Articular chondrocyte of knee joint (primary cell): ENCODE measurements around the gene DCP1A. TPM values are rescaled to one million over a fixed set of nuclear protein-coding genes. Genes with fewer than 3 reads are reported as not detected.

Source experiments
- small RNA-seq: library from RNA; depleted of rRNA; stranded (forward); fragments of <200 nt; gene quantifications from one replicate; pipeline ENCODE3, GENCODE V24; 2012
- total RNA-seq: library from RNA; depleted of rRNA; stranded (reverse); fragments of >200 nt; gene quantifications from 2 replicates; pipeline ENCODE4 v1.2.3, GENCODE V29; 2012

Gene DCP1A
- total RNA-seq, result 17.0 and 18.1 TPM in 2 replicates

GRCh38 chr3:53347261-53348064, at the start of gene DCP1A:
Gene DCP1A (minus strand): TSS chr3:53347543. CDS start chr3:53347517, 26 bp downstream.

DNA sequence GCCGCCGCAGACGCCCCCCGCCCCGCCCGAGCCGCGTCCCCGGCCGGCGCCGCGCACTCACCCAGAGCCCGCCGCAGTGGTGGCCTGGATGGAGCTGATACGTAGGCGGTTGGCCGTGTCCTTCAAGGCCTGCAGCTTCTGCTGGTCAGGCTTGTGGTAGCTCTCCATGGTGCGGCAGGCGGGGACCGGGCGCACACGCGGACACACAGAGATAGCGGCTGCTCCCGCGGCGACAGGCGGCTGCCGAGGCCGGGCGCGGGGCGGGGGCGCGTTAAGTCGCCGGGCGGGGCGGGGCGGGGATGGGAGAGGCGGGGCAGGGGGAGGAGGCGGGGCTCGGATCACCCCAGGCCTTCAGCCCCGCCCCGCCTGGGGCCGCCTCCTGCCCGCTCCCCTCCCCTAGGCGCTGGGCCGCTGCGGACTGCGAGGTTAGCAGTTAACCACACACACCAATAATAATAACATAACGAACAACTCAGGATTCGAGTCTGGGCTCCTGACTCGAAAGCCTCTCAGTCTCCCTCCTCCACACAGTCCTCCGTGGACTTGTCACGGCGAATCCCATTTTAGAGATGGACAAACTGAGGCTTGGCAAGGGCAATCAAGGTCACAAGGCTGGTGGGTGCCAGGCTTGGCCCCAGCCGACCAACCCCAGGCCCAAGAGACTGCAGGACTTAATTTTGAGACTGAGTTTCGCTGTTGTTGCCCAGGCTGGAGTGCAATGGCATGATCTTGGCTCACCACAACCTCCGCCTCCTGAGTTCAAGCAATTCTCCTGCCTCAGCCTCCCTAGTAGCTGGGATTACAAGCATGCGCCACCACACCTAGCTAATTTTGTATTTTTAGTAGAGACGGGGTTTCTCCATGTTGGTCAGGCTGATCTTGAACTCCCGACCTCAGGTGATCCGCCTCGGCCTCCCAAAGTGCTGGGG, 91.3 kb downstream of the DCP1A start, which contains the start of gene TKT:
TSS of gene TKT (minus strand) at position 248 of the 929 bp plus-strand sequence. CDS start at position 168, 80 bp downstream.

Small RNA genes lying within 50 kb of the gene (small RNA-seq; reads per million reads assigned to genes)
- gene RF00019 (not detected), gene RF00212 (not detected), gene RF00568 (not detected)

Other genes starting within 250 kb of the DCP1A start
- 17.9 and 22.4 TPM in 2 replicates for gene RFT1, start 217.1 kb downstream of the DCP1A start, total RNA-seq
- 2.7 and 4.8 TPM in 2 replicates for gene PRKCD, start 186.3 kb downstream of the DCP1A start, total RNA-seq
- 343 and 431 TPM in 2 replicates for gene TKT, start 91.5 kb downstream of the DCP1A start, total RNA-seq
- gene CACNA1D, start 147.1 kb upstream of the DCP1A start, total RNA-seq, result 0.91 and 2.9 TPM in 2 replicates